AG04449 (cell line): ENCODE results near the gene MYBPH.

ENCODE experiments used
- CTCF ChIA-PET: fragments of 350-600 bp; formaldehyde crosslinking; extraction: SDS; loops from one replicate; lab custom pipeline; 2021; ENCODE audit warnings: antibody characterized with exemption; lab: Yijun Ruan, JAX
- POLR2A ChIA-PET: fragments of 400-600, 350-600 bp; formaldehyde crosslinking; extraction: SDS; loops from one replicate; lab custom pipeline; 2020; ENCODE audit warnings: antibody characterized with exemption, inconsistent platforms; lab: Yijun Ruan, JAX
- DNase-seq: peaks from one replicate; pipeline ENCODE4 v3.0.0-alpha.2; 2010; ENCODE audit warnings: low read depth, low spot score
- H3K4me3 ChIP-seq: 2 replicates; pipeline ENCODE4 v1.5.1; 2011; ENCODE audit warnings: low read depth, mild to moderate bottlenecking, control low read depth, low read length
- CTCF ChIP-seq: IDR thresholded peaks from one replicate; pipeline ENCODE4 v1.5.1; 2011; ENCODE audit warnings: mild to moderate bottlenecking, moderate library complexity, low read length, control low read depth, inconsistent platforms; ENCODE audit not compliant: insufficient read depth; ENCODE audit errors: missing control alignments

Gene MYBPH

GRCh38 chr1:203177036-203177405 is 1.4 kb upstream of the MYBPH start:
- POLR2A ChIA-PET: no interaction called here
- no peak for TF ChIP-seq CTCF
- no peak overlapping the region for H3K4me3 ChIP-seq
- CTCF ChIA-PET: interaction anchor here (0.9 to 15.2 kb wide), 7 partner anchors 8 to 137 kb away, joined by 3 to 209 read pairs (median 4); no protein-coding TSS in a partner anchor
- DNase-seq: no peak

DNA sequence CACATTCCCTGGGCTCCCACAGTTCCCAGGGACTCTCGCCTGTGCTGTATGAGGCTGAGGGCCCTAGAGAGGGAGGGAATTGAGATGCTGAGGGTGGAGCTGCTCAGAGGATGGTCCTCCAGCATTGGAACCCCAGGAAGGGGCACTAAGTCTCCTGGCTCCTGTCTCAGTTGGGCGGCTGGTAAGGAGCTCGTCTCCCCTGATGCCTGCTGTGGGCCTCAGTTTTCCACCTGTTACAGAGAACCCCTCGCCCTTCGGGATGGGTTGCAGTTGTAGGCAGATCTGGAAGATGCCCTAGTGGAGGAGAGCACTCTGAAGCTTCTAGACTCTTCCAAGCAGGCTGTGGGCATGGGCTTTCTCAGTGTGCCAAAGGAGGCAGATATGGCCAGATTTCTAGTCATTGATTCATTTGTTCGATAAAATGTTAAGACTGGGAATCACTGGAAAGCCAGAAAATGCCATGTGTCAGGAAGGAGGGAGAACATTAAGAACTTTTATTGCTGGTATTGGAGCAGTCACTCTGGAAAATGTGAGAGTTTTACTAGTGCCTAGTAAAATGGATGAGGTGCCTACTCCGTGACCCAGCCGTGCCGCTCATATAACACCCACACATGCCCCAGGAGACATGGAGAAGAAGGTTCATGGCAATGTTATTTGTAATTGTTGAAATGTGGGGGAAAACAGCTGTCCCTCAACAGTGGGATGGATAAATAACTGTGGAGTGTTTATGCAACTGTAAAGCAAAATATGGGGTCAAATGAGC is 828 bp upstream of the MYBPH start:
- TF ChIP-seq CTCF: no peak
- POLR2A ChIA-PET: no interaction called here
- CTCF ChIA-PET: interaction anchor here (0.9 to 15.2 kb wide), 11 partner anchors 9 to 136 kb away, joined by 3 to 209 read pairs (median 5); no protein-coding TSS in a partner anchor
- H3K4me3 ChIP-seq: no peak overlapping the region
- DNase-seq: no peak

GRCh38 chr1:203175827-203176241 is 208 bp upstream of the MYBPH start:
- POLR2A ChIA-PET: no interaction called here
- no peak overlapping the region for H3K4me3 ChIP-seq
- DNase-seq: no peak
- CTCF ChIA-PET: interaction anchor here (1.0 to 15.2 kb wide), 9 partner anchors 14 to 136 kb away, joined by 3 to 209 read pairs (median 23); no protein-coding TSS in a partner anchor
- TF ChIP-seq CTCF: no peak

DNA sequence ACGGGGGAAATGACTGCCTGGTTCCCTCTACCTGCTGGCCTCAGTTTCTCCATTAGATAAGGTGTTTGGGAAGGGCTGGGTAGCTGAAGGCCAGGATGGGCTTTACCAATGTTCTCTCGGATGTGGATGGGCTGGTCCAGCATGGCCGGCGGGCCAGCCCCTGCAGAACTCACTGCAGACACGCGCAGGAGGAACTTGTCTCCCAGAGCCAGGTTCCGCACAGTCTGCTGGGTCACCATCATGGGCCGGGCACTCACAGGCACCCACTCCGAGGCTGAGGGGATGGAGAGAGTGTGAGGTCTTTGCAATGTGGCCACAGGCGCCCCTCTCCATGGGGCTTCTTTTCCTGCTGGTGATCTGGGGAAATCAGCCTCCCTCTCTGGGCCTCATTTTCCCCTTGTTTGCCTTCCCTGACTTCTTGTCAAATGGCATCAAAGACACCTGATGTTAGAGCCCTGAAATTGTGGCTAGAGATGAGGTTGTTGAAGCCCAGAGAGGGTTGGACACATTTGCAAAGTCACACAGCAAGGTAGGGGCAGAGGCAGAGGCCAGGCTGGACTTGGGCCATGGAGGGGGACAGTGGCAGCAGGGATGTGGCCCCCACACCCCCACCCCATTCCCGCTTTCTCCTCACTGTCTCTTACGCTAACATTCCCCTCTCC is 1.2 kb downstream of the MYBPH start:
- ChIA-PET CTCF (interaction anchor here (1.0 to 15.2 kb wide), 12 partner anchors 9 to 134 kb away, joined by 3 to 209 read pairs (median 31); partner anchors contain the start of genes ADORA1 and CHI3L1), POLR2A (no interaction called here)
- H3K4me3 ChIP-seq: no peak overlapping the region
- TF ChIP-seq CTCF: no peak
- no peak for DNase-seq

DNA sequence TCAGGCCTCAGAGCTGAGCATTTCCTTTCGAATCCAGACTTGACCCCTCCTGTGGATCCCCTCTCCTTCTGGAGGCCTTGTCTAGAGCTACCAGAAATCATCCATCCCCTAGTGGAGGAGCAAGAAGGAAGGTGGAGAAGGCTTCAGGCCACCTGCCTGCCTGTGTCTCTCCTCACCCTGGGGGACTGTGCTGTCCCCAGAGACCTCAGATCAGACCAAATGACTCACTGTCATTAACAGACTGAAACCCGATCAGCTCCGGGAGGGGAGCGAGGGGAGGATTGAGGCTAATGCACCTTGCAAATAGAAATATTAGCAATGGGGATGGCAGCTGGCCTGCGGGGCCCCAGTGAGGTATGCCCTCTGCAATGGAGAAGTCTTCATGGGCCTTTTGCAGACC is 2.1 kb downstream of the MYBPH start:
- no peak overlapping the region for H3K4me3 ChIP-seq
- TF ChIP-seq CTCF: no peak
- POLR2A ChIA-PET: no interaction called here
- CTCF ChIA-PET: interaction anchor here (0.7 to 15.2 kb wide), 22 partner anchors 10 to 169 kb away, joined by 3 to 209 read pairs (median 17); partner anchors contain the start of genes ADORA1 and CHI3L1
- DNase-seq: no peak

DNA sequence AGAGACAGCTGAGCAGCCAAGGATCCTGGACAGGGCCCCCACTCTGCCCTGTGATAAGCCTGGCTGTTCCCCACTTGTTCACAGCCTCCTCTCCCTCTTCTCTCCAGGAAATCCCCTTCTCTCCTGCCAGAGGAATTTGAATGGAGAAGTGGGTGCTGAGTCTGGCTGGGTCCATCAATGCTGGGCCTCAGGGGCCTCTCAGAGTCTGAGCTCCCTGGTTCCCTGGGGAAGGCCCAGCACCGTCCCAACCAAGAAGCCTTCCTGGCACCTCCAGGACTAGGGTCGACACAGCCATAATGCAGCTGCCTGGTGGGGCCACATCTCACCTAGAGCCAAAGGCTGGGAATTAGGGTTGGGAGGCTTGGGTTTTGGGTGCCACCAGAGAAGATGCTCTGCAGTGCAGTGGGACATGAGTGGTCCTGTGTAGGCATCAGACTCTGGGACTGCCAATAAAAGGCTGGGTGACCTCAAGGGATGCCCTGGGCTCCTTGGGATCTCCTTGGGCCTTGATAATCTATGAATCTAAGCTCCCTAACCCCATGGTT is 2.5 kb downstream of the MYBPH start:
- POLR2A ChIA-PET: no interaction called here
- CTCF ChIA-PET: interaction anchor here (0.7 to 15.2 kb wide), 31 partner anchors 10 to 169 kb away, joined by 3 to 209 read pairs (median 8); partner anchors contain the start of genes ADORA1 and CHI3L1
- no peak for TF ChIP-seq CTCF
- no peak overlapping the region for H3K4me3 ChIP-seq
- DNase-seq: no peak
